Measurements from ENCODE around the gene CTNNA2.

DNA sequence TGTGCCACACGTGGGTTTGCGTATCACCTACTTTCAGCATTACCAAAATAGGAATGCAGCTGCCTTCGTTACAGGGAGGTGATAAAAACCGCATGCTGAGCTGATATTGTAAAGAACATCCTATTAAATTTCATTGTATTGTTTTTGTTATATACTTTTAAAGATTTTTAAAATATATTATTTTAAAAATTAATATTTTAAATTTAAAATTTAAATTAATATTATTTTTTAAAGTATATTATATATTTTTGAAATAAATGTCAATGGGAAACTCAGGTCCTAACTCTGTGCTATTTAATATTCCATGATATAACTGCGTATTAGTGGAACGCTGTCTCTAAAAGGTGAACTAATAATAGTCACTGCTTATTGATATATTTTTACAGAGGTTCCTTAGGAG is 51.2 kb downstream of the CTNNA2 start:
- TF ChIP-seq GATA3 (IDR thresholded peaks at IDR 0.05; ENCODE audit: low read depth, low read length) (no peak), GATA2 (IDR thresholded peaks at IDR 0.05; ENCODE audit: low read depth, low read length) (no peak)

Measured in SH-SY5Y (cell line).